GM18498 (cell line): ENCODE results near the gene UMAD1.
A peak's percentile ranks its signal among the peaks of the same experiment; 100 is the strongest.

ENCODE experiments used
- ATAC-seq: cut with Tn5 transposase; IDR thresholded peaks from one replicate; pipeline ENCODE4 v1.9.1; 2021; ENCODE audit warnings: mild to moderate bottlenecking, moderate library complexity; ENCODE audit not compliant: unreplicated experiment

The UMAD1 gene

GRCh38 chr7:7640221-7641128, at the start of gene UMAD1:
Gene UMAD1, plus strand, starts transcription at chr7:7640752. Its CDS starts 32,620 bp downstream, at chr7:7673372.
- ATAC-seq = peak; percentile 98

GRCh38 chr7:7595451-7595850, 45.1 kb upstream of the UMAD1 start:
- ATAC-seq = no peak

GRCh38 chr7:7596176-7596575, 44.4 kb upstream of the UMAD1 start:
- ATAC-seq = no peak

- no peak for ATAC-seq
Observed at GRCh38 chr7:7607010-7607409, 33.5 kb upstream of the UMAD1 start.

GRCh38 chr7:7609330-7609729, 31.2 kb upstream of the UMAD1 start:
- no peak for ATAC-seq

- ATAC-seq = no peak
Observed at GRCh38 chr7:7612519-7612918, 28.0 kb upstream of the UMAD1 start.

GRCh38 chr7:7613210-7613609, 27.3 kb upstream of the UMAD1 start:
- no peak for ATAC-seq

GRCh38 chr7:7614018-7614741, 26.4 kb upstream of the UMAD1 start:
- ATAC-seq = no peak

GRCh38 chr7:7617550-7617949, 23.0 kb upstream of the UMAD1 start:
- no peak for ATAC-seq

- ATAC-seq = no peak
Observed at GRCh38 chr7:7618410-7618809, 22.1 kb upstream of the UMAD1 start.

GRCh38 chr7:7620236-7620635, 20.3 kb upstream of the UMAD1 start:
- no peak for ATAC-seq

GRCh38 chr7:7620644-7621210, 19.8 kb upstream of the UMAD1 start:
- ATAC-seq = no peak

- no peak for ATAC-seq
Observed at GRCh38 chr7:7628476-7628875, 12.1 kb upstream of the UMAD1 start.

GRCh38 chr7:7630626-7631329, 9.8 kb upstream of the UMAD1 start:
- ATAC-seq = no peak

GRCh38 chr7:7639421-7639820, 1.1 kb upstream of the UMAD1 start:
- no peak for ATAC-seq

- ATAC-seq = no peak
Observed at GRCh38 chr7:7639847-7640220, 718 bp upstream of the UMAD1 start.

- ATAC-seq = peak; percentile 11
Observed at GRCh38 chr7:7641129-7641663, 644 bp downstream of the UMAD1 start.

GRCh38 chr7:7642081-7642480, 1.5 kb downstream of the UMAD1 start:
- no peak for ATAC-seq

GRCh38 chr7:7647495-7648036, 7.0 kb downstream of the UMAD1 start:
- no peak for ATAC-seq

GRCh38 chr7:7650682-7651206, 10.2 kb downstream of the UMAD1 start:
- ATAC-seq = no peak
